ENCODE results near the gene VDAC1. TPM values are rescaled to one million over a fixed set of nuclear protein-coding genes. Genes with fewer than 3 reads are reported as not detected.

The VDAC1 gene
- total RNA-seq, 1 donor from 2014 or later = 125 TPM

- no peak overlapping the region for H3K4me3 ChIP-seq
- H3K27ac ChIP-seq = no peak overlapping the region
- H3K36me3 ChIP-seq = no peaks in the 10 kb centered on the region
- H3K27me3 ChIP-seq (ENCODE audit: low read depth) = no peaks in the 10 kb centered on the region
- TF ChIP-seq CTCF (IDR thresholded peaks at IDR 0.05) = no peak
- H3K4me1 ChIP-seq = peaks cover 21% of the 10 kb centered on the region
- DNase-seq (no peak), ATAC-seq (no peak)
- H3K9me3 ChIP-seq = no peaks in the 10 kb centered on the region
- intact Hi-C loops (cut with DNase I) = no loop called here
Measured at GRCh38 chr5:134007581-134008265, 2.9 kb upstream of the VDAC1 start.

GRCh38 chr5:134006115-134006514 is 1.3 kb upstream of the VDAC1 start:
- ATAC-seq (no peak), DNase-seq (no peak)
- no peaks in the 10 kb centered on the region for H3K9me3 ChIP-seq
- H3K4me3 ChIP-seq = peak overlapping the region; percentile 88
- intact Hi-C loops (cut with DNase I) = no loop called here
- H3K36me3 ChIP-seq = peaks cover 3% of the 10 kb centered on the region
- H3K4me1 ChIP-seq = peaks cover 33% of the 10 kb centered on the region
- peak overlapping the region; percentile 97 for H3K27ac ChIP-seq
- H3K27me3 ChIP-seq (ENCODE audit: low read depth) = no peaks in the 10 kb centered on the region
- no peak for TF ChIP-seq CTCF (IDR thresholded peaks at IDR 0.05)

GRCh38 chr5:134005417-134006061 is 764 bp upstream of the VDAC1 start:
- no peaks in the 10 kb centered on the region for H3K9me3 ChIP-seq
- intact Hi-C loops (cut with DNase I) = no loop called here
- ATAC-seq (peak; percentile 51 to 57), DNase-seq (peak; percentile 63)
- H3K27ac ChIP-seq = peak overlapping the region; percentile 97
- peak overlapping the region; percentile 88 for H3K4me3 ChIP-seq
- peaks cover 8% of the 10 kb centered on the region for H3K36me3 ChIP-seq
- peaks cover 37% of the 10 kb centered on the region for H3K4me1 ChIP-seq
- H3K27me3 ChIP-seq (ENCODE audit: low read depth) = no peaks in the 10 kb centered on the region
- no peak for TF ChIP-seq CTCF (IDR thresholded peaks at IDR 0.05)

GRCh38 chr5:134003817-134004625 is 754 bp downstream of the VDAC1 start:
- TF ChIP-seq CTCF (IDR thresholded peaks at IDR 0.05) = no peak
- Histone ChIP-seq H3K27ac (peak overlapping the region; percentile 97), H3K36me3 (peaks cover 8% of the 10 kb centered on the region), H3K27me3 (ENCODE audit: low read depth) (no peaks in the 10 kb centered on the region), H3K4me1 (peaks cover 52% of the 10 kb centered on the region), H3K4me3 (peak overlapping the region; percentile 88), H3K9me3 (no peaks in the 10 kb centered on the region)
- ATAC-seq (peak; percentile 56 to 68), DNase-seq (peak; percentile 84)
- intact Hi-C loops (cut with DNase I) = no loop called here

- no peaks in the 10 kb centered on the region for H3K9me3 ChIP-seq
- intact Hi-C loops (cut with DNase I) = no loop called here
- no peaks in the 10 kb centered on the region for H3K27me3 ChIP-seq (ENCODE audit: low read depth)
- H3K27ac ChIP-seq = peak overlapping the region; percentile 97
- no peak for ATAC-seq
- peak overlapping the region; percentile 88 for H3K4me3 ChIP-seq
- H3K4me1 ChIP-seq = peaks cover 60% of the 10 kb centered on the region
- H3K36me3 ChIP-seq = peaks cover 8% of the 10 kb centered on the region
- no peak for TF ChIP-seq CTCF (IDR thresholded peaks at IDR 0.05)
- no peak for DNase-seq
Measured at GRCh38 chr5:134003064-134003816, 1.5 kb downstream of the VDAC1 start.
